GM10266 (cell line): ENCODE measurements around the gene PIPOX.

Experiments
- DNase-seq: peaks from one replicate; pipeline ENCODE4 v3.0.0; 2012; ENCODE audit errors: extremely low spot score
- CTCF ChIP-seq: IDR thresholded peaks from 2 replicates; pipeline ENCODE4 v1.5.1; 2012; ENCODE audit warnings: mild to moderate bottlenecking, low read depth; ENCODE audit not compliant: control insufficient read depth, insufficient read depth; ENCODE audit errors: missing control alignments

PIPOX gene

GRCh38 chr17:29103341-29103740 is 60.4 kb downstream of the PIPOX start:
- TF ChIP-seq CTCF: no peak
- DNase-seq: no peak
